Colonic mucosa (tissue), 4 donors: ENCODE data around the gene OR2D2. TPM values are rescaled to one million over a fixed set of nuclear protein-coding genes. Genes with fewer than 3 reads are reported as not detected.

ENCODE experiments used
- DNase-seq: peaks from one replicate; pipeline ENCODE4 v3.0.0-alpha.2; 2020
- H3K27ac ChIP-seq: fragments of 200-600 bp; one replicate; pipeline ENCODE4 v1.8.0; 2021
- H3K27me3 ChIP-seq: fragments of 200-600 bp; one replicate; pipeline ENCODE4 v1.8.0; 2021
- H3K36me3 ChIP-seq: fragments of 200-600 bp; one replicate; pipeline ENCODE4 v1.8.0; 2021
- H3K4me1 ChIP-seq: fragments of 200-600 bp; one replicate; pipeline ENCODE4 v1.8.0; 2021; ENCODE audit warnings: mild to moderate bottlenecking
- H3K4me3 ChIP-seq: fragments of 200-600 bp; one replicate; pipeline ENCODE4 v1.8.0; 2021
- H3K9ac ChIP-seq, 2 donors: one replicate each; pipeline ENCODE4 v1.7.0; 2013; ENCODE audit warnings: control low read depth in 2 of 2, low read depth in 2 of 2, low read length in 2 of 2
- H3K9me3 ChIP-seq: fragments of 200-600 bp; one replicate; pipeline ENCODE4 v1.8.0; 2021
- intact Hi-C: fragments of 100-400 bp; cut with DNase I; formaldehyde crosslinking; loops from one replicate; pipeline ENCODE4 v1.14.1; 2022
- total RNA-seq, 2 donors: library from RNA; stranded (reverse); fragmentation: NEBNext Ultra II Directional in 1 of 2; extraction: Animal tissue kit (Norgen Biotek cat#: 25700) in 1 of 2; gene quantifications; one replicate each; pipeline ENCODE4 v1.2.1, GENCODE V29; 2021
- TF ChIP-seq, protein P1 (sequence below): fragments of 200-600 bp; IDR thresholded peaks from one replicate; pipeline ENCODE4 v1.8.0; 2022; ENCODE audit warnings: antibody characterized with exemption, mild to moderate bottlenecking
- donor health status: healthy.
- donor health status: DM: no; HTN: no; CAD: no.
- donor health status: DM: no; HTN: no; CAD: no.

The OR2D2 gene, protein sequence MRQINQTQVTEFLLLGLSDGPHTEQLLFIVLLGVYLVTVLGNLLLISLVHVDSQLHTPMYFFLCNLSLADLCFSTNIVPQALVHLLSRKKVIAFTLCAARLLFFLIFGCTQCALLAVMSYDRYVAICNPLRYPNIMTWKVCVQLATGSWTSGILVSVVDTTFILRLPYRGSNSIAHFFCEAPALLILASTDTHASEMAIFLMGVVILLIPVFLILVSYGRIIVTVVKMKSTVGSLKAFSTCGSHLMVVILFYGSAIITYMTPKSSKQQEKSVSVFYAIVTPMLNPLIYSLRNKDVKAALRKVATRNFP
- total RNA-seq: under 1 TPM in 1 of 2 donors, not detected in 1; 0.40 TPM

DNA sequence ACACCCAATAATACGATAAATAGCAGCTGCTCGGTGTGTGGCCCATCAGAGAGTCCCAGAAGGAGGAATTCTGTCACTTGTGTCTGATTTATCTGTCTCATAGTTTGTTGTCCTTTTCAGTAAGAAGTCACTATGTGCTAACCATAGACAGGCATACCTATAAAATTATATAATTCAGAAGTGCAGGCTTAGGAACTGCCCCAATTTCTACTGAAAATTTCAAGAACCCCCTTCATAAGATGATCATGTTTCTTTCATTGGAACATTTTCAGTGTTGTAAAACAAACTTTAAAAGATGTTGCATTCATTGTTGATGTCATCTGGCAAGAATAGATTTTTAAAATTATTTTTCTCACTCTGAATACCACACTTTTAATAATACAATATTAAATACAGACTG, at the start of gene OR2D2:
OR2D2 (minus strand) TSS at position 101 of the 400 bp plus-strand sequence; CDS start at position 101, 0 bp downstream.
- H3K4me1 ChIP-seq: no peaks in the 10 kb centered on the region
- H3K27ac ChIP-seq: no peak within 1 kb of the TSS
- no peak for DNase-seq
- no peak within 1 kb of the TSS for H3K4me3 ChIP-seq
- no peak within 1 kb of the TSS for H3K9ac ChIP-seq
- H3K9me3 ChIP-seq: no peaks in the 10 kb centered on the region
- TF ChIP-seq, protein P1, sequence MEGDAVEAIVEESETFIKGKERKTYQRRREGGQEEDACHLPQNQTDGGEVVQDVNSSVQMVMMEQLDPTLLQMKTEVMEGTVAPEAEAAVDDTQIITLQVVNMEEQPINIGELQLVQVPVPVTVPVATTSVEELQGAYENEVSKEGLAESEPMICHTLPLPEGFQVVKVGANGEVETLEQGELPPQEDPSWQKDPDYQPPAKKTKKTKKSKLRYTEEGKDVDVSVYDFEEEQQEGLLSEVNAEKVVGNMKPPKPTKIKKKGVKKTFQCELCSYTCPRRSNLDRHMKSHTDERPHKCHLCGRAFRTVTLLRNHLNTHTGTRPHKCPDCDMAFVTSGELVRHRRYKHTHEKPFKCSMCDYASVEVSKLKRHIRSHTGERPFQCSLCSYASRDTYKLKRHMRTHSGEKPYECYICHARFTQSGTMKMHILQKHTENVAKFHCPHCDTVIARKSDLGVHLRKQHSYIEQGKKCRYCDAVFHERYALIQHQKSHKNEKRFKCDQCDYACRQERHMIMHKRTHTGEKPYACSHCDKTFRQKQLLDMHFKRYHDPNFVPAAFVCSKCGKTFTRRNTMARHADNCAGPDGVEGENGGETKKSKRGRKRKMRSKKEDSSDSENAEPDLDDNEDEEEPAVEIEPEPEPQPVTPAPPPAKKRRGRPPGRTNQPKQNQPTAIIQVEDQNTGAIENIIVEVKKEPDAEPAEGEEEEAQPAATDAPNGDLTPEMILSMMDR: no peak
- H3K36me3 ChIP-seq: no peaks in the 10 kb centered on the region
- H3K27me3 ChIP-seq: no peaks in the 10 kb centered on the region
- intact Hi-C loops: no loop called here

DNA sequence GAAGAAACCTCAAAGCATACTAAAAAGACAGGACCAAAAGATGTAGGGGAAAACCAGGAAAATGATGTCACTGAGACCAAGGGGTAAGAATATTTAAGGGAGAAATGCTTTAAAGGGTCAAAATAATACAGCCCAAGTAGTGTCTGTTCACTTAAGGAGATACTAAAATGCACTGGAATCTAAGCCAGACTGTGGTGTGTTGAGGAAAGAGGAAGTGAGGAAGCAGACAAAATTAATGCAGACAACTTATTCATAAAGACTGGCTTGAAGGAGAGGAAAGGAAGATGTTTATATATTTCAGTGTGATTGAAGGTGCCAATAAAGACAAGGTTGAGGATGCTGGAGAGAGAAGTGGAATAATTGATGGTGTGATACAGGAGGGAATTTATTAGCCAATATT, 49.7 kb upstream of the OR2D2 start:
- no peak for DNase-seq
- Histone ChIP-seq H3K4me3 (no peak overlapping the region), H3K4me1 (no peaks in the 10 kb centered on the region), H3K9me3 (no peaks in the 10 kb centered on the region), H3K27ac (no peak overlapping the region), H3K27me3 (no peaks in the 10 kb centered on the region), H3K36me3 (no peaks in the 10 kb centered on the region), H3K9ac (no peak overlapping the region)
- TF ChIP-seq, protein P1: no peak
- intact Hi-C loops: no loop called here

DNA sequence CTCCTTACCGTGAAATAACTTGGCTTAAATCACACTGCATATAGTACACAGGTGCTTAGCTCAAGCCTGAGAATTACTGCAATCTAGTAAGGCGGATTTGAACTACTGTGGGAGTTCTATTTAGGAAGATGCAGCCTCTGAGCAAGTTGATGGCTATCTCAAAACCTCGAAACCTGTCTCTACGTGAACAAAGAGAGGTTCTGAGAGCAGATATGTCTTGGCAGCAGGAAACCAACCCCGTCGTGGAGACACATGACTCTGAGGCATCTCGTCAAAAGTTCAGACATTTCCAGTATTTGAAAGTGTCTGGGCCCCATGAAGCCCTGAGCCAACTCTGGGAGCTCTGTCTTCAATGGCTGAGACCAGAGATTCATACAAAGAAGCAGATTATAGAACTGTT, 39.8 kb upstream of the OR2D2 start:
- Histone ChIP-seq H3K4me3 (no peak overlapping the region), H3K9ac (no peak overlapping the region), H3K4me1 (no peaks in the 10 kb centered on the region), H3K9me3 (no peaks in the 10 kb centered on the region), H3K27ac (no peak overlapping the region), H3K27me3 (no peaks in the 10 kb centered on the region), H3K36me3 (no peaks in the 10 kb centered on the region)
- intact Hi-C loops: no loop called here
- no peak for DNase-seq
- TF ChIP-seq, protein P1: no peak

DNA sequence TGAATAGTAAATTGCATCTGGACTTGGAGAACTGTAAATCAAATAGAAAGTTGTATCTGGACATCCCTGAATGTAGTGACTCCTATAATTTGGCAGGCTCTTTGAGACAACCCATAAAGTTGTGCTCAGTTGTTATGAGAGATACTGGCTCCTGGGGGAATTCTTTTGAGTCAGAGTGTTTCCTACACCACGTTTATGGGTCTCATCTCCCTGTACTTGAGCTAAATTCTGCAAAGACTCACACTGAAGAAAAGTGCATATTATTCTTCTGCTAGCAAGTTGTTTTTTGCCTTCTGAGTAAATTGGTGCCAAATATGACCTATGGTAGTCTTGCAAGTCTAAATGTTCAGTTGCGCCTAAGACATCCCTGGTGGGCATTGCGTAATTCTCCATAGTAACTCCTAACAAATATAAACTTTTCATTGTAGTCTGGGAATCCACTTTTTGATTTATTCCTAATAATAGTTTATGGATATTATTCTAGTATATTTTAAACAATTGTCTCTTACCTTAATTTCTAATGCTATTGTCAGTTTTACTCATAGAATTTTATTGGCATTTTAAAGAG, 38.9 kb upstream of the OR2D2 start:
- H3K9ac ChIP-seq: no peak overlapping the region
- TF ChIP-seq, protein P1: no peak
- intact Hi-C loops: no loop called here
- H3K36me3 ChIP-seq: no peaks in the 10 kb centered on the region
- no peaks in the 10 kb centered on the region for H3K27me3 ChIP-seq
- H3K9me3 ChIP-seq: no peaks in the 10 kb centered on the region
- no peak overlapping the region for H3K27ac ChIP-seq
- DNase-seq: no peak
- H3K4me3 ChIP-seq: no peak overlapping the region
- H3K4me1 ChIP-seq: no peaks in the 10 kb centered on the region

DNA sequence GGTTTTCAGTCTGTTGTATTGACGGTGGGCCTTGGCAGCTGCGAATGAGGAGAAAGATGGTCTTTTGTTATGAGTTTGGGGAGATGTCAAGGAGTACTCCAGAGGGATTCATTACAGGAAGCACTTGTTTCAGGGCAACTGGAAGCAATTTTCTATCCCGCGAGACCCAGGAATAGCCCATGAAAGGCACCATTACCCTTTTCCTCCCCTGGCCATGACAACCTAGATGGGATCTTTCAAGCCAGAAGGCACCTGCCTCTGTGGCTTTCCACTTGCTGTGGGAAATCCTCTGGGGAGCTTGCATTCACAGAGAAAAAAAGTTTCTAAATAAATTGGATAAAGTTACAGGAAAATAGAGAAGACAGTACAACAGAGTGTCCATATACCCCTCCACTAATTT, 36.6 kb upstream of the OR2D2 start:
- Histone ChIP-seq H3K27me3 (no peaks in the 10 kb centered on the region), H3K4me3 (no peak overlapping the region), H3K9me3 (no peaks in the 10 kb centered on the region), H3K9ac (no peak overlapping the region), H3K36me3 (no peaks in the 10 kb centered on the region), H3K4me1 (no peaks in the 10 kb centered on the region), H3K27ac (no peak overlapping the region)
- TF ChIP-seq, protein P1: no peak
- intact Hi-C loops: no loop called here
- no peak for DNase-seq
